Measurements from ENCODE around the gene C19orf85.

Gene C19orf85

DNA sequence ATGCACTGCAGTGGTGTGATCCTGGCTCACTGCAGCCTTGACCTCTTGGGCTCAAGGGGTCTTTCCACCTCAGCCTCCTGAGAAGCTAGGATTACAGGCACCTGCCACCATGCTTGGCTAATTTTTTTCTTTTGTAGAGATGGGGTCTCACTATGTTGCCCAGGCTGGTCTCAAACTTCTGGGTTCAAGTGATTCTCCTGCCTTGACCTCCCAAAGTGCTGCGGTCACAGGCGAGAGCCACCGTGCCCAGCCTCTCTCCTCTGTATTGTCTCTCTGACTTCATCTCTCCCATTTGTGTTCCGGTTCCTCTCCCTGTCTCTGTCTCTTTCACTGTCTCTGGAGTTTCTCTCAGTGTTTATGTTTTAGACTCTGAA is 1.7 kb upstream of the C19orf85 start:
- Histone ChIP-seq H3K9ac (ENCODE audit: low read length) (no peak overlapping the region), H3K36me3 (ENCODE audit: control insufficient read depth, insufficient read depth, low read length) (no peaks in the 10 kb centered on the region), H3K27me3 (ENCODE audit: control insufficient read depth, insufficient read depth, low read length) (no peaks in the 10 kb centered on the region), H3K4me1 (ENCODE audit: control insufficient read depth, insufficient read depth, low read length) (peaks cover 5% of the 10 kb centered on the region), H3K27ac (ENCODE audit: low read depth, low read length) (no peak overlapping the region), H3K4me3 (ENCODE audit: low read length) (no peak overlapping the region)

- Histone ChIP-seq H3K4me1 (ENCODE audit: control insufficient read depth, insufficient read depth, low read length) (peaks cover 5% of the 10 kb centered on the region), H3K27me3 (ENCODE audit: control insufficient read depth, insufficient read depth, low read length) (no peaks in the 10 kb centered on the region)
Observed at GRCh38 chr19:55465460-55466240, 1.1 kb upstream of the C19orf85 start.

GRCh38 chr19:55464039-55464661 is 401 bp downstream of the C19orf85 start:
- Histone ChIP-seq H3K4me1 (ENCODE audit: control insufficient read depth, insufficient read depth, low read length) (peaks cover 9% of the 10 kb centered on the region), H3K4me3 (ENCODE audit: low read length) (no peak overlapping the region), H3K27me3 (ENCODE audit: control insufficient read depth, insufficient read depth, low read length) (no peaks in the 10 kb centered on the region), H3K36me3 (ENCODE audit: control insufficient read depth, insufficient read depth, low read length) (no peaks in the 10 kb centered on the region), H3K27ac (ENCODE audit: low read depth, low read length) (no peak overlapping the region), H3K9ac (ENCODE audit: low read length) (no peak overlapping the region)

More at GRCh38 chr19:55465460-55466240, 1.1 kb upstream of the C19orf85 start:
- Histone ChIP-seq H3K27ac (ENCODE audit: low read depth, low read length) (no peak overlapping the region), H3K36me3 (ENCODE audit: control insufficient read depth, insufficient read depth, low read length) (no peaks in the 10 kb centered on the region), H3K4me3 (ENCODE audit: low read length) (no peak overlapping the region), H3K9ac (ENCODE audit: low read length) (no peak overlapping the region)

GRCh38 chr19:55463583-55464031 is 944 bp downstream of the C19orf85 start:
- Histone ChIP-seq H3K9ac (ENCODE audit: low read length) (no peak overlapping the region), H3K27ac (ENCODE audit: low read depth, low read length) (no peak overlapping the region), H3K4me3 (ENCODE audit: low read length) (no peak overlapping the region), H3K4me1 (ENCODE audit: control insufficient read depth, insufficient read depth, low read length) (peaks cover 9% of the 10 kb centered on the region), H3K36me3 (ENCODE audit: control insufficient read depth, insufficient read depth, low read length) (no peaks in the 10 kb centered on the region), H3K27me3 (ENCODE audit: control insufficient read depth, insufficient read depth, low read length) (no peaks in the 10 kb centered on the region)

- no peaks in the 10 kb centered on the region for H3K27me3 ChIP-seq (ENCODE audit: control insufficient read depth, insufficient read depth, low read length)
- H3K4me1 ChIP-seq (ENCODE audit: control insufficient read depth, insufficient read depth, low read length) = peaks cover 9% of the 10 kb centered on the region
- H3K9ac ChIP-seq (ENCODE audit: low read length) = no peak overlapping the region
- H3K36me3 ChIP-seq (ENCODE audit: control insufficient read depth, insufficient read depth, low read length) = no peaks in the 10 kb centered on the region
- H3K27ac ChIP-seq (ENCODE audit: low read depth, low read length) = no peak overlapping the region
- no peak overlapping the region for H3K4me3 ChIP-seq (ENCODE audit: low read length)
Observed at GRCh38 chr19:55462722-55463121, 1.8 kb downstream of the C19orf85 start.

GRCh38 chr19:55461974-55462626 is 2.5 kb downstream of the C19orf85 start:
- H3K9ac ChIP-seq (ENCODE audit: low read length) = peak overlapping the region; percentile 80
- H3K27ac ChIP-seq (ENCODE audit: low read depth, low read length) = peak overlapping the region; percentile 87
- H3K27me3 ChIP-seq (ENCODE audit: control insufficient read depth, insufficient read depth, low read length) = no peaks in the 10 kb centered on the region
- H3K4me3 ChIP-seq (ENCODE audit: low read length) = peak overlapping the region; percentile 95
- H3K4me1 ChIP-seq (ENCODE audit: control insufficient read depth, insufficient read depth, low read length) = peaks cover 9% of the 10 kb centered on the region
- H3K36me3 ChIP-seq (ENCODE audit: control insufficient read depth, insufficient read depth, low read length) = no peaks in the 10 kb centered on the region

- Histone ChIP-seq H3K27ac (ENCODE audit: low read depth, low read length) (peak within 1 kb of the TSS; percentile 99), H3K4me3 (ENCODE audit: low read length) (peak within 1 kb of the TSS; percentile 98), H3K27me3 (ENCODE audit: control insufficient read depth, insufficient read depth, low read length) (no peaks in the 10 kb centered on the region), H3K36me3 (ENCODE audit: control insufficient read depth, insufficient read depth, low read length) (peaks cover under 1% of the 10 kb centered on the region), H3K4me1 (ENCODE audit: control insufficient read depth, insufficient read depth, low read length) (peaks cover 9% of the 10 kb centered on the region), H3K9ac (ENCODE audit: low read length) (peak within 1 kb of the TSS; percentile 91)
Observed at GRCh38 chr19:55461259-55461973, 3.1 kb downstream of the C19orf85 start, which contains the start of gene ISOC2. Gene ISOC2, minus strand, starts transcription at chr19:55461642. Its CDS starts 5,156 bp downstream, at chr19:55456486.

DNA sequence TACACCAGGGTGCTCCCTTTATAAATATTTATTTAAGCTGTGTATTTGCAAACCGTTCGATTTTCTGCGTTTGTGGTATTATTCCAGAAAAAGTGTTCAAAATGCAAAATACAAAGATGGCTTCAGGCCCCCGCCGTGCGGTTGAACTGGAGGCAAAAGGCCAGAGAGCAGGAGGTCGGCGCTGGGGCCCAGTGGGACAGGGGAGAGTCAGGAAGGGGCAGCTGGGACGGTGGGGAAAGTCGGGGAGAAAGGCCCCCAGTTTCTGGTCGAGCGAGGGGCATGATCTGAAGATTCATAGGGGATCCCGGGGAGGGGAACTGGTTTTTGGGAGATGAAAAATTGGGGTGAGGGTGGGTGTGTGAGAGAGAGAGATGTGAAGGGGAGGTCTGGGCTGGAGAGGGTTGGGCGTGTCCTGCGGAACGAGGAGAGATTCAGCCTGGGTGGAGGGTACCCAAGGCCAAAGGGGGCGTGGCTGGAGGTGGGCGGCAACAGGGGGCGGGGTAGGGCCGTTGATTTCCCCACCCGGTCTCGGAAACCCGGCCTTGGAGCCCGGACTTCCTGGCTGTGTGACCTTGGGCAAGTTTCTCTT is 3.8 kb downstream of the C19orf85 start:
- Histone ChIP-seq H3K27ac (ENCODE audit: low read depth, low read length) (peak overlapping the region; percentile 99), H3K36me3 (ENCODE audit: control insufficient read depth, insufficient read depth, low read length) (peaks cover 5% of the 10 kb centered on the region), H3K4me1 (ENCODE audit: control insufficient read depth, insufficient read depth, low read length) (peaks cover 9% of the 10 kb centered on the region), H3K9ac (ENCODE audit: low read length) (peak overlapping the region; percentile 91), H3K4me3 (ENCODE audit: low read length) (peak overlapping the region; percentile 98), H3K27me3 (ENCODE audit: control insufficient read depth, insufficient read depth, low read length) (no peaks in the 10 kb centered on the region)

GRCh38 chr19:55459950-55460657 is 4.4 kb downstream of the C19orf85 start:
- peaks cover 9% of the 10 kb centered on the region for H3K4me1 ChIP-seq (ENCODE audit: control insufficient read depth, insufficient read depth, low read length)
- peaks cover 5% of the 10 kb centered on the region for H3K36me3 ChIP-seq (ENCODE audit: control insufficient read depth, insufficient read depth, low read length)
- H3K27ac ChIP-seq (ENCODE audit: low read depth, low read length) = peak overlapping the region; percentile 99
- no peak overlapping the region for H3K9ac ChIP-seq (ENCODE audit: low read length)
- peak overlapping the region; percentile 98 for H3K4me3 ChIP-seq (ENCODE audit: low read length)
- H3K27me3 ChIP-seq (ENCODE audit: control insufficient read depth, insufficient read depth, low read length) = no peaks in the 10 kb centered on the region

DNA sequence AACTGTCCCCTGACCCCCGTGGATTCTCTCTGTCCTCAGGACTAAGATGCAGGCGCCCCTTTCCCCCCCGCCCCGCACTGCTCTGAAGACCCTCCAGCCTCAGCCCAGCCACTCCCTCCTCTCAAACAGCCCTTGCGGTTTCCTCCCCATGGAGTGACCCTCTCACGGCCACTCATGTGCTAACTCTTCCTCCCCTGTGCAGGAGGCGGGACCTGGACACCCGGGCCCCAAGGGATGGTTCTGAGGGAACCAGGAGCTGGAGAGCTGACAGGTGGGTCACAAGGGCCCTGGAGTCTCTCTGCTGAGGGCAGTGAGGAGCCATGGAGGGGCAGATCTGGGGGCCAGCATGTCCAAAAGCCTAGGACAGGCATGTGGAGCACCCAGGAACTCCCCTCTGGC is 5.0 kb downstream of the C19orf85 start:
- peak overlapping the region; percentile 99 for H3K27ac ChIP-seq (ENCODE audit: low read depth, low read length)
- no peak overlapping the region for H3K9ac ChIP-seq (ENCODE audit: low read length)
- H3K36me3 ChIP-seq (ENCODE audit: control insufficient read depth, insufficient read depth, low read length) = peaks cover 5% of the 10 kb centered on the region
- H3K4me3 ChIP-seq (ENCODE audit: low read length) = no peak overlapping the region
- peaks cover 9% of the 10 kb centered on the region for H3K4me1 ChIP-seq (ENCODE audit: control insufficient read depth, insufficient read depth, low read length)
- no peaks in the 10 kb centered on the region for H3K27me3 ChIP-seq (ENCODE audit: control insufficient read depth, insufficient read depth, low read length)

GRCh38 chr19:55457683-55458457 is 6.7 kb downstream of the C19orf85 start:
- Histone ChIP-seq H3K4me1 (ENCODE audit: control insufficient read depth, insufficient read depth, low read length) (peaks cover 9% of the 10 kb centered on the region), H3K9ac (ENCODE audit: low read length) (no peak overlapping the region)

More at GRCh38 chr19:55457683-55458457, 6.7 kb downstream of the C19orf85 start:
- Histone ChIP-seq H3K27ac (ENCODE audit: low read depth, low read length) (no peak overlapping the region), H3K27me3 (ENCODE audit: control insufficient read depth, insufficient read depth, low read length) (no peaks in the 10 kb centered on the region), H3K36me3 (ENCODE audit: control insufficient read depth, insufficient read depth, low read length) (peaks cover 5% of the 10 kb centered on the region), H3K4me3 (ENCODE audit: low read length) (no peak overlapping the region)

Data from rectal smooth muscle tissue (tissue), 1 donor.